WTC11 (cell line): ENCODE measurements around the gene SPSB3. TPM values are rescaled to one million over a fixed set of nuclear protein-coding genes. Genes with fewer than 3 reads are reported as not detected.

Experiments used
- ATAC-seq: fragments of 200-7000 bp; cut with Tn5 transposase; 2 replicates; pipeline ENCODE4 v1.10.0; 2021; ENCODE audit warnings: mild to moderate bottlenecking, moderate library complexity
- CTCF ChIA-PET: fragments of 300-600 bp; sonication (Branson Sonifier 250); formaldehyde crosslinking; loops from one replicate; lab custom pipeline; 2021; ENCODE audit warnings: antibody characterized with exemption; lab: Charles Lee
- POLR2A ChIA-PET: fragments of 350-600 bp; sonication (Branson Sonifier 250); formaldehyde crosslinking; loops from one replicate; lab custom pipeline; 2021; ENCODE audit warnings: antibody characterized with exemption; lab: Charles Lee
- DNase-seq: peaks from one replicate; pipeline ENCODE4 v3.0.0; 2021; ENCODE audit warnings: low spot score
- H3K27ac Mint-ChIP-seq: 2 replicates; pipeline ENCODE4 v1.8.0; 2021; ENCODE audit warnings: mixed read lengths
- H3K27me3 Mint-ChIP-seq: 2 replicates; pipeline ENCODE4 v1.8.0; 2021; ENCODE audit warnings: low read depth, mild to moderate bottlenecking, moderate library complexity, mixed read lengths
- H3K36me3 Mint-ChIP-seq: 2 replicates; pipeline ENCODE4 v1.8.0; 2021; ENCODE audit warnings: mixed read lengths
- H3K4me1 Mint-ChIP-seq: 2 replicates; pipeline ENCODE4 v1.8.0; 2022; ENCODE audit warnings: mixed read lengths
- H3K4me3 Mint-ChIP-seq: 2 replicates; pipeline ENCODE4 v1.8.0; 2021; ENCODE audit warnings: mild to moderate bottlenecking, moderate library complexity, mixed read lengths
- H3K9me3 Mint-ChIP-seq: 2 replicates; pipeline ENCODE4 v1.8.0; 2021; ENCODE audit warnings: mixed read lengths
- CREB1 ChIP-seq: sonication (generic); formaldehyde crosslinking; IDR thresholded peaks from 2 replicates; pipeline ENCODE4 v1.8.0; 2023; ENCODE audit warnings: mild to moderate bottlenecking, missing genetic modification reagents
- GTF2I ChIP-seq: fragments of 250-450 bp; sonication (Bioruptor Pico); conservative IDR thresholded peaks from 2 replicates; pipeline ENCODE4 v1.4.0; 2021; ENCODE audit warnings: mild to moderate bottlenecking
- HMGA2 ChIP-seq: fragments of 250-450 bp; sonication (Bioruptor Pico); IDR thresholded peaks from 2 replicates; pipeline ENCODE4 v1.4.0; 2021; ENCODE audit warnings: mild to moderate bottlenecking, moderate library complexity
- KAT7 ChIP-seq: sonication (generic); formaldehyde crosslinking; IDR thresholded peaks from 2 replicates; pipeline ENCODE4 v1.8.1; 2023; ENCODE audit warnings: missing genetic modification reagents, mild to moderate bottlenecking, borderline replicate concordance
- NFYB ChIP-seq: sonication (generic); formaldehyde crosslinking; conservative IDR thresholded peaks from 2 replicates; pipeline ENCODE4 v1.8.0; 2022; ENCODE audit warnings: low read depth, missing genetic modification reagents
- PRRX2 ChIP-seq: fragments of 250-450 bp; sonication (Bioruptor Pico); IDR thresholded peaks from 2 replicates; pipeline ENCODE4 v1.8.0; 2021; ENCODE audit warnings: mild to moderate bottlenecking
- TP53 ChIP-seq: sonication (generic); formaldehyde crosslinking; IDR thresholded peaks from 2 replicates; pipeline ENCODE4 v1.8.1; 2023; ENCODE audit warnings: mild to moderate bottlenecking, missing genetic modification reagents
- ZNF138 ChIP-seq: sonication (generic); formaldehyde crosslinking; conservative IDR thresholded peaks from 2 replicates; pipeline ENCODE4 v1.8.1; 2022; ENCODE audit warnings: mild to moderate bottlenecking, moderate library complexity, missing genetic modification reagents
- ZNF232 ChIP-seq: sonication (generic); formaldehyde crosslinking; IDR thresholded peaks from 2 replicates; pipeline ENCODE4 v1.8.0; 2022; ENCODE audit warnings: mild to moderate bottlenecking, missing genetic modification reagents
- total RNA-seq: library from RNA; stranded (reverse); gene quantifications from 3 replicates; pipeline ENCODE4 v1.2.3, GENCODE V29; 2021
- TF ChIP-seq, protein P1 (sequence below): fragments of 250-450 bp; sonication (Bioruptor Pico); IDR thresholded peaks from 2 replicates; pipeline ENCODE4 v1.9.0; 2021; ENCODE audit warnings: mild to moderate bottlenecking
- TF ChIP-seq, protein P2 (sequence below): sonication (generic); formaldehyde crosslinking; IDR thresholded peaks from 2 replicates; pipeline ENCODE4 v1.8.0; 2022; ENCODE audit warnings: missing genetic modification reagents
- TF ChIP-seq, protein P3 (sequence below): sonication (generic); formaldehyde crosslinking; conservative IDR thresholded peaks from 2 replicates; pipeline ENCODE4 v1.8.1; 2023; ENCODE audit warnings: mild to moderate bottlenecking, low read depth, missing genetic modification reagents, moderate library complexity
- TF ChIP-seq, protein P4 (sequence below): fragments of 250-450 bp; sonication (Bioruptor Pico); IDR thresholded peaks from 2 replicates; pipeline ENCODE4 v2.1.2; 2022; ENCODE audit warnings: mild to moderate bottlenecking, moderate library complexity
- TF ChIP-seq, protein P5 (sequence below): sonication (generic); formaldehyde crosslinking; IDR thresholded peaks from 2 replicates; pipeline ENCODE4 v1.8.1; 2022; ENCODE audit warnings: mild to moderate bottlenecking, moderate library complexity, missing genetic modification reagents
- TF ChIP-seq, protein P6 (sequence below): sonication (generic); formaldehyde crosslinking; IDR thresholded peaks from 2 replicates; pipeline ENCODE4 v1.8.0; 2023; ENCODE audit warnings: missing genetic modification reagents
- TF ChIP-seq, protein P7 (sequence below): sonication (generic); formaldehyde crosslinking; IDR thresholded peaks from 2 replicates; pipeline ENCODE4 v1.8.0; 2022; ENCODE audit warnings: mild to moderate bottlenecking, missing genetic modification reagents

The SPSB3 gene
- total RNA-seq, 1 experiment from 2014 or later, result 32.8 TPM

DNA sequence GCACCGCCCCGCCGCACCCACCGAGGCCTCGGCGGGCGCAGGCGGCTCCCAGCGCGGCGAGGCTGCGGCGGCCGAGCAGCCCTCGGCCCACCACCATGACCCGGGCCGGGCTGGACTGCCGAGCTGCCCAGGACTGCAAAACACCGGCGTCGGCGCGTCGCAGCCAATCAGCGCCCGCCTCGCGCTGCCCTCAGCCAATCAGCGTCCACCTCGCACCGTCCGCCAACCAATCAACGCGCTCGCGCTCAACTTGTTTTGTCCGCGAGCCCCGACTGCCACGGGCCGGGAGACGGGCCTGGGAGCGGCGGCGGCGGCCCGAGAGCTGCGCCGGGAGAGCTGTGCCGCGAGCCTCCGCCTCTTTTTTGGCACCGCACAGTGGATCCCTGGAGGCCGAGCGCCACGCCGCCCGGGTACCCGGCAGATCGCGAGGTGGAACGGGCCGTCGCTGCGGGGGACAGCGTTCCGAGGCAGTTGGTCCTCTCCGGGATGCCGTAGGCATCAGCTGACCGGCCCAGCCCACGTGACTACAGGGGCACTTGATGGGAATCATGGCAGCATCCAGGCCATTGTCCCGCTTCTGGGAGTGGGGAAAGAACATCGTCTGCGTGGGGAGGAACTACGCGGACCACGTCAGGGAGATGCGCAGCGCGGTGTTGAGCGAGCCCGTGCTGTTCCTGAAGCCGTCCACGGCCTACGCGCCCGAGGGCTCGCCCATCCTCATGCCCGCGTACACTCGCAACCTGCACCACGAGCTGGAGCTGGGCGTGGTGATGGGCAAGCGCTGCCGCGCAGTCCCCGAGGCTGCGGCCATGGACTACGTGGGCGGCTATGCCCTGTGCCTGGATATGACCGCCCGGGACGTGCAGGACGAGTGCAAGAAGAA lies 44.6 kb upstream of the SPSB3 start, which contains the start of the genes FAHD1 and HAGH (continued):
- TF ChIP-seq, protein P1, sequence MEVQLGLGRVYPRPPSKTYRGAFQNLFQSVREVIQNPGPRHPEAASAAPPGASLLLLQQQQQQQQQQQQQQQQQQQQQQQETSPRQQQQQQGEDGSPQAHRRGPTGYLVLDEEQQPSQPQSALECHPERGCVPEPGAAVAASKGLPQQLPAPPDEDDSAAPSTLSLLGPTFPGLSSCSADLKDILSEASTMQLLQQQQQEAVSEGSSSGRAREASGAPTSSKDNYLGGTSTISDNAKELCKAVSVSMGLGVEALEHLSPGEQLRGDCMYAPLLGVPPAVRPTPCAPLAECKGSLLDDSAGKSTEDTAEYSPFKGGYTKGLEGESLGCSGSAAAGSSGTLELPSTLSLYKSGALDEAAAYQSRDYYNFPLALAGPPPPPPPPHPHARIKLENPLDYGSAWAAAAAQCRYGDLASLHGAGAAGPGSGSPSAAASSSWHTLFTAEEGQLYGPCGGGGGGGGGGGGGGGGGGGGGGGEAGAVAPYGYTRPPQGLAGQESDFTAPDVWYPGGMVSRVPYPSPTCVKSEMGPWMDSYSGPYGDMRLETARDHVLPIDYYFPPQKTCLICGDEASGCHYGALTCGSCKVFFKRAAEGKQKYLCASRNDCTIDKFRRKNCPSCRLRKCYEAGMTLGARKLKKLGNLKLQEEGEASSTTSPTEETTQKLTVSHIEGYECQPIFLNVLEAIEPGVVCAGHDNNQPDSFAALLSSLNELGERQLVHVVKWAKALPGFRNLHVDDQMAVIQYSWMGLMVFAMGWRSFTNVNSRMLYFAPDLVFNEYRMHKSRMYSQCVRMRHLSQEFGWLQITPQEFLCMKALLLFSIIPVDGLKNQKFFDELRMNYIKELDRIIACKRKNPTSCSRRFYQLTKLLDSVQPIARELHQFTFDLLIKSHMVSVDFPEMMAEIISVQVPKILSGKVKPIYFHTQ (CRISPR knock-in tag), result no peak
- no peak for TF ChIP-seq TP53 (CRISPR knock-in tag)
- TF ChIP-seq, all 79 proteins: peak for 28

DNA sequence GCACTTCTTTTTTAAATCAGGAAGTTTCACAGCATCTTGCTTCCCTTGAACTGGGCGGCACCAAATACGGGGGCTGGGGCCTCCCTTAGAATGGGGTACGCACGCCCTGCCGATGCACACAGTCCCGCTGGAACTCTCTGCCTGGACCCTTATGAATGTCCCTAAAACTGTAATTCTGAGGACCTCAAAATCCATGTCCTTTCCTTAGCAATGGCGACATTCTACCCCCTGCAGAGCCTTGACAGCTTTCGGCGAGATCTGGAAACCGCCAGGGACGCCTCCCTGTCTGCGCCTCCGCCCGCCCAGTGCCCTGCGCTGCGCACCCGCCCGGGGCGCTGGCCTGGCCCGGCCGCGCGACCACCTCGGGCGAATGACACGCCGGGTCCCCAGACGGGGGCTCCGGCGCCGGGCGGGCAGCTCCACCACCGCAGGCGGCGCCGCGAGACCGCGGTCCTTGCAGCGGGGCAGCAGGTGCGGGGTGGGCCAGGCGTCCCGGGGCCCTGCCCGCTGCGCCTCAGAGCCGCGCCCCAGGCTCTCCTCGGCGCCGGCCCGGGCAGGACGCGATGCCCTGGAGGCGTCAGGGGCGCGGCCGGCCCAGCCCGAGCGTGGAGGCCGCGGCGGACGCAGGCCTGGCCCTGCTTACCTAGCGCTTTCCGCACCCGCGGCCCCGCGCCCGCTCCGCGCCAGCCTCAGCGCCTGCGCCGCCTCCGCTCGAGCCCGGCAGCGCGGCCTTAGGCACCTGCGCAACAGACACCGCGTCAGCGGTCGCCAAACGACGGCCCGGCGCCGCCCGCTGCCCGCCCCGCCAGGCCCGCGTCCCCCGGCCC lies 43.7 kb upstream of the SPSB3 start:
- ChIA-PET POLR2A (no interaction called here), CTCF (interaction anchor here (0.8 kb wide), 1 partner anchor 43 kb away, joined by 4 read pairs; the partner anchor contains the start of genes NUBP2 and SPSB3)
- peak overlapping the region; percentile 65 for H3K4me3 Mint-ChIP-seq
- TF ChIP-seq NFYB (no peak), HMGA2 (CRISPR knock-in tag) (no peak), KAT7 (0 out of 2 replicates have a peak, but pooled peaks have one; percentile 3)
- TF ChIP-seq, protein P2, sequence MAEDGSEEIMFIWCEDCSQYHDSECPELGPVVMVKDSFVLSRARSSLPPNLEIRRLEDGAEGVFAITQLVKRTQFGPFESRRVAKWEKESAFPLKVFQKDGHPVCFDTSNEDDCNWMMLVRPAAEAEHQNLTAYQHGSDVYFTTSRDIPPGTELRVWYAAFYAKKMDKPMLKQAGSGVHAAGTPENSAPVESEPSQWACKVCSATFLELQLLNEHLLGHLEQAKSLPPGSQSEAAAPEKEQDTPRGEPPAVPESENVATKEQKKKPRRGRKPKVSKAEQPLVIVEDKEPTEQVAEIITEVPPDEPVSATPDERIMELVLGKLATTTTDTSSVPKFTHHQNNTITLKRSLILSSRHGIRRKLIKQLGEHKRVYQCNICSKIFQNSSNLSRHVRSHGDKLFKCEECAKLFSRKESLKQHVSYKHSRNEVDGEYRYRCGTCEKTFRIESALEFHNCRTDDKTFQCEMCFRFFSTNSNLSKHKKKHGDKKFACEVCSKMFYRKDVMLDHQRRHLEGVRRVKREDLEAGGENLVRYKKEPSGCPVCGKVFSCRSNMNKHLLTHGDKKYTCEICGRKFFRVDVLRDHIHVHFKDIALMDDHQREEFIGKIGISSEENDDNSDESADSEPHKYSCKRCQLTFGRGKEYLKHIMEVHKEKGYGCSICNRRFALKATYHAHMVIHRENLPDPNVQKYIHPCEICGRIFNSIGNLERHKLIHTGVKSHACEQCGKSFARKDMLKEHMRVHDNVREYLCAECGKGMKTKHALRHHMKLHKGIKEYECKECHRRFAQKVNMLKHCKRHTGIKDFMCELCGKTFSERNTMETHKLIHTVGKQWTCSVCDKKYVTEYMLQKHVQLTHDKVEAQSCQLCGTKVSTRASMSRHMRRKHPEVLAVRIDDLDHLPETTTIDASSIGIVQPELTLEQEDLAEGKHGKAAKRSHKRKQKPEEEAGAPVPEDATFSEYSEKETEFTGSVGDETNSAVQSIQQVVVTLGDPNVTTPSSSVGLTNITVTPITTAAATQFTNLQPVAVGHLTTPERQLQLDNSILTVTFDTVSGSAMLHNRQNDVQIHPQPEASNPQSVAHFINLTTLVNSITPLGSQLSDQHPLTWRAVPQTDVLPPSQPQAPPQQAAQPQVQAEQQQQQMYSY (CRISPR knock-in tag), result no peak
- DNase-seq, result peak; percentile 60
- no peak overlapping the region for H3K27ac Mint-ChIP-seq
- ATAC-seq, result peak; percentile 63
- H3K36me3 Mint-ChIP-seq, result no peaks in the 10 kb centered on the region
- peaks cover 2% of the 10 kb centered on the region; the same call in 1 of the 2 replicates for H3K27me3 Mint-ChIP-seq
- no peaks in the 10 kb centered on the region for H3K9me3 Mint-ChIP-seq
- peaks cover 19% of the 10 kb centered on the region for H3K4me1 Mint-ChIP-seq

DNA sequence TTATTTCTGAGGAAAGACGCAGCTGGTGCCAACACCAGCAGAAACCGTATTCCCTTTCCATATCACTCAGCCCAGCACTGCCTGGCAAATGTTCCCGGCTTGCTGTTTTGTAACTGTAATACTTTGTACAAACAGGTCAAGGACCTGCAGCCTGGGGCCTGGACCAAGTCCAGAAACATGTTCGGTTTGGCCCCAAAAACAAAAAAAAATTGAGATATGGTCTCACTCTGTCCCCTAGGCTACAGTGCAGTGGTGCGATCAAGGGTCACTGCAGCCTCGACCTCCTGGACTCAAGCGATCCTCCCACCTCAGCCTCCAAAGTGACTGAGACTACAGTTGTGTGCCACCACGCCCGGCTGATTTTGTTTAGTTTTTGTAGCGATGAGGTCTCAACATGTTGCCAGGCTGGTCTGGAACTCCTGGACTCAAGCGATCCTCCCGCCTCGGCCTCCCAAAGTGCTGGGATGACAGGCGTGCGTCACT lies 43.1 kb upstream of the SPSB3 start:
- ChIA-PET POLR2A (no interaction called here), CTCF (interaction anchor here (0.8 kb wide), 1 partner anchor 43 kb away, joined by 4 read pairs; the partner anchor contains the start of genes NUBP2 and SPSB3)
- ATAC-seq (no peak), DNase-seq (no peak)
- peaks cover 19% of the 10 kb centered on the region for H3K4me1 Mint-ChIP-seq
- peaks cover 2% of the 10 kb centered on the region; the same call in 1 of the 2 replicates for H3K27me3 Mint-ChIP-seq
- H3K27ac Mint-ChIP-seq, result no peak overlapping the region
- no peaks in the 10 kb centered on the region for H3K9me3 Mint-ChIP-seq
- H3K4me3 Mint-ChIP-seq, result peak overlapping the region; percentile 65
- H3K36me3 Mint-ChIP-seq, result no peaks in the 10 kb centered on the region
- no peak for TF ChIP-seq PRRX2 (CRISPR knock-in tag)
- TF ChIP-seq ZNF138 (CRISPR knock-in tag), result no peak
- TF ChIP-seq, protein P3, sequence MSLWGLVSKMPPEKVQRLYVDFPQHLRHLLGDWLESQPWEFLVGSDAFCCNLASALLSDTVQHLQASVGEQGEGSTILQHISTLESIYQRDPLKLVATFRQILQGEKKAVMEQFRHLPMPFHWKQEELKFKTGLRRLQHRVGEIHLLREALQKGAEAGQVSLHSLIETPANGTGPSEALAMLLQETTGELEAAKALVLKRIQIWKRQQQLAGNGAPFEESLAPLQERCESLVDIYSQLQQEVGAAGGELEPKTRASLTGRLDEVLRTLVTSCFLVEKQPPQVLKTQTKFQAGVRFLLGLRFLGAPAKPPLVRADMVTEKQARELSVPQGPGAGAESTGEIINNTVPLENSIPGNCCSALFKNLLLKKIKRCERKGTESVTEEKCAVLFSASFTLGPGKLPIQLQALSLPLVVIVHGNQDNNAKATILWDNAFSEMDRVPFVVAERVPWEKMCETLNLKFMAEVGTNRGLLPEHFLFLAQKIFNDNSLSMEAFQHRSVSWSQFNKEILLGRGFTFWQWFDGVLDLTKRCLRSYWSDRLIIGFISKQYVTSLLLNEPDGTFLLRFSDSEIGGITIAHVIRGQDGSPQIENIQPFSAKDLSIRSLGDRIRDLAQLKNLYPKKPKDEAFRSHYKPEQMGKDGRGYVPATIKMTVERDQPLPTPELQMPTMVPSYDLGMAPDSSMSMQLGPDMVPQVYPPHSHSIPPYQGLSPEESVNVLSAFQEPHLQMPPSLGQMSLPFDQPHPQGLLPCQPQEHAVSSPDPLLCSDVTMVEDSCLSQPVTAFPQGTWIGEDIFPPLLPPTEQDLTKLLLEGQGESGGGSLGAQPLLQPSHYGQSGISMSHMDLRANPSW (CRISPR knock-in tag), result no peak
- TF ChIP-seq, protein P4, sequence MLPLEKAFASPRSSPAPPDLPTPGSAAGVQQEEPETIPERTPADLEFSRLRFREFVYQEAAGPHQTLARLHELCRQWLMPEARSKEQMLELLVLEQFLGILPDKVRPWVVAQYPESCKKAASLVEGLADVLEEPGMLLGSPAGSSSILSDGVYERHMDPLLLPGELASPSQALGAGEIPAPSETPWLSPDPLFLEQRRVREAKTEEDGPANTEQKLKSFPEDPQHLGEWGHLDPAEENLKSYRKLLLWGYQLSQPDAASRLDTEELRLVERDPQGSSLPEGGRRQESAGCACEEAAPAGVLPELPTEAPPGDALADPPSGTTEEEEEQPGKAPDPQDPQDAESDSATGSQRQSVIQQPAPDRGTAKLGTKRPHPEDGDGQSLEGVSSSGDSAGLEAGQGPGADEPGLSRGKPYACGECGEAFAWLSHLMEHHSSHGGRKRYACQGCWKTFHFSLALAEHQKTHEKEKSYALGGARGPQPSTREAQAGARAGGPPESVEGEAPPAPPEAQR (CRISPR knock-in tag), result no peak
- TF ChIP-seq GTF2I, result no peak
- TF ChIP-seq ZNF232 (CRISPR knock-in tag), result no peak
- TF ChIP-seq, protein P5, sequence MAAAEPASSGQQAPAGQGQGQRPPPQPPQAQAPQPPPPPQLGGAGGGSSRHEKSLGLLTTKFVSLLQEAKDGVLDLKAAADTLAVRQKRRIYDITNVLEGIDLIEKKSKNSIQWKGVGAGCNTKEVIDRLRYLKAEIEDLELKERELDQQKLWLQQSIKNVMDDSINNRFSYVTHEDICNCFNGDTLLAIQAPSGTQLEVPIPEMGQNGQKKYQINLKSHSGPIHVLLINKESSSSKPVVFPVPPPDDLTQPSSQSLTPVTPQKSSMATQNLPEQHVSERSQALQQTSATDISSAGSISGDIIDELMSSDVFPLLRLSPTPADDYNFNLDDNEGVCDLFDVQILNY (CRISPR knock-in tag), result no peak
- TF ChIP-seq KAT7, result no peak
- TF ChIP-seq, protein P6, sequence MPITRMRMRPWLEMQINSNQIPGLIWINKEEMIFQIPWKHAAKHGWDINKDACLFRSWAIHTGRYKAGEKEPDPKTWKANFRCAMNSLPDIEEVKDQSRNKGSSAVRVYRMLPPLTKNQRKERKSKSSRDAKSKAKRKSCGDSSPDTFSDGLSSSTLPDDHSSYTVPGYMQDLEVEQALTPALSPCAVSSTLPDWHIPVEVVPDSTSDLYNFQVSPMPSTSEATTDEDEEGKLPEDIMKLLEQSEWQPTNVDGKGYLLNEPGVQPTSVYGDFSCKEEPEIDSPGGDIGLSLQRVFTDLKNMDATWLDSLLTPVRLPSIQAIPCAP, result no peak
- TF ChIP-seq CREB1 (CRISPR knock-in tag), result no peak
- TF ChIP-seq, protein P7, sequence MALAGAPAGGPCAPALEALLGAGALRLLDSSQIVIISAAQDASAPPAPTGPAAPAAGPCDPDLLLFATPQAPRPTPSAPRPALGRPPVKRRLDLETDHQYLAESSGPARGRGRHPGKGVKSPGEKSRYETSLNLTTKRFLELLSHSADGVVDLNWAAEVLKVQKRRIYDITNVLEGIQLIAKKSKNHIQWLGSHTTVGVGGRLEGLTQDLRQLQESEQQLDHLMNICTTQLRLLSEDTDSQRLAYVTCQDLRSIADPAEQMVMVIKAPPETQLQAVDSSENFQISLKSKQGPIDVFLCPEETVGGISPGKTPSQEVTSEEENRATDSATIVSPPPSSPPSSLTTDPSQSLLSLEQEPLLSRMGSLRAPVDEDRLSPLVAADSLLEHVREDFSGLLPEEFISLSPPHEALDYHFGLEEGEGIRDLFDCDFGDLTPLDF (CRISPR knock-in tag), result no peak
